Stimulated activated CD4-positive, alpha-beta T cell treated with anti-CD3 and anti-CD28 coated beads, Interleukin-12 subunit alpha, Interleukin-12 subunit beta, amount 100 ng/mL, for 4 hours (primary cell): ENCODE results near the gene CNOT4.
"Not testable (repeated sequence)": the region's sequence is repeated elsewhere in the genome, so short reads cannot be mapped to it uniquely, and the experiment has no call there.

ENCODE experiments used
- DNase-seq: peaks from one replicate; pipeline ENCODE4 v3.0.0-alpha.2; 2020

CNOT4 gene

DNA sequence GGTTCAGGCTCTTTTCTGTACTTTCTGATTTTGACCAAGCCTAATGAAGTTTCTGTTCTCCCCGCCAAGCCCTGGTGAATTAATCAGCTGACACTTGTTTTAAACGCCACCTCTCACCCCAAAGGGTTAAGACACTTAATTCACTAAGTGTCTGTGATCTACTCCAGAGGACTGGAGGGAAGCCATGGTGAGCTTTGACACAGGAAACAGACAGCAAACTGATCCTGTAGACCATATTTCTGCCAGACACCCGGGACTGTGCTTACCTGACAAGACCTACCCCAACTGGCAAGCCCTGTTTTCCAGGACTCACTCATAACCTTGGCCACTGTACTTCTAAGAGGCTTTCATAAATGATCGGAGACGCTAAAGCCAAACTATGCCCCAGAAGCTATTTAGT is 150.3 kb downstream of the CNOT4 start:
- no peak for DNase-seq

GRCh38 chr7:135355377-135356048 is 154.4 kb downstream of the CNOT4 start:
- DNase-seq: no peak

DNA sequence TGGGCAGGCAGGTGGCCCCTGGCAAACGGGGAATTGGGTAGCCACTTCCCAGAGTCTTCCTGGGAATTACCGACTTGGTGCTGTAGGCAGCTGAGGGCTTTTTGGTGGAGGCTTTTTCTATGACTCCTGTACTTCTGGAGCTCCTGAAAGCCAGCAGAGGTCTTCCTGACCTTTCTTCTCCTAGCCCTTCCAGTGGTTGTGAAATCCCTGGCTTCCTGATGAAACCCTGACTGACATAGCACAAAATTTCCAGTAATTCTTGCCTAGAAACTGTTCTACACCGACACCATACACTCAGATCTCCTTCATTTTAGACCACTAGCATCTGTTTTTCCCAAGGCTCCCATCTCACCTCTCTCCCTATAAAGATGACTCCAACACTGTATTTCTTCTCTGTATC is 156.1 kb downstream of the CNOT4 start:
- no peak for DNase-seq

GRCh38 chr7:135352285-135352684 is 157.6 kb downstream of the CNOT4 start:
- DNase-seq: no peak

DNA sequence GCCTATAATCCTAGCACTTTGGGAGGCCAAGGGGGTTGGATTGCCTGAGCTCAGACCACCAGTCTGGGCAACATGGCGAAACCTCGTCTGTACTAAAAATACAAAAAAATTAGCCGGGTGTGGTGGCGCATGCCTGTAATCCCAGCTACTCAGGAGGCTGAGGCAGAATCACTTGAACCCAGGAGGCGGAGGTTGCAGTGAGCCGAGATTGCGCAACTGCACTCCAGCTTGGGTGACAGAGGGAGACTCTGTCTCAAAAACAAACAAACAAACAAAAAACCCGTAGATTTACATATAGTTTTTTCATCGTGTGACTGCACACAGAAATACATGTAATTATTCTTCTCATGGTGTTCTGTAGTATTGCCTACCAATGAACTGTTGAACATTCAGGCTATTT is 158.8 kb downstream of the CNOT4 start:
- not testable (repeated sequence) for DNase-seq

GRCh38 chr7:135349746-135350145 is 160.2 kb downstream of the CNOT4 start:
- DNase-seq: no peak

GRCh38 chr7:135348493-135348892 is 161.4 kb downstream of the CNOT4 start:
- DNase-seq: no peak

GRCh38 chr7:135343361-135343760 is 166.5 kb downstream of the CNOT4 start:
- no peak for DNase-seq

DNA sequence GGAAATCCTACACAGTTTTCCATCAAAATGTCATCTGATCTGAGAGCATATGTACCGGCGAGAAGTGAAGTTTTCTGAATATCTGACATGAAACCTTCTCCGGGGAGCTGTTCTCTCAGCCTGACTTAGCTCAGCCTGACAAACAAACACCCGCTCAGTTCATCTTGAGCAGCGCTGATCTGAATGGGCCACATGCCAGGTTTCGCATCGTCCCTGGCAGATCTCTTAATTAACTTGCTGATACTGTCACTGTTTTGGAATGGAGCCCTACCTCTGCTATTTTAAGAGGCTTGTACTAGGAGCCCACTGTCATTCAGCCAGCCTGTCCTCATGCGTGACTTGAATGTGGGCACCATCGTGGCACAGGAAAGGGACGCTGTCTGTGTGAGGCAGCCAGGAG is 167.0 kb downstream of the CNOT4 start:
- no peak for DNase-seq

DNA sequence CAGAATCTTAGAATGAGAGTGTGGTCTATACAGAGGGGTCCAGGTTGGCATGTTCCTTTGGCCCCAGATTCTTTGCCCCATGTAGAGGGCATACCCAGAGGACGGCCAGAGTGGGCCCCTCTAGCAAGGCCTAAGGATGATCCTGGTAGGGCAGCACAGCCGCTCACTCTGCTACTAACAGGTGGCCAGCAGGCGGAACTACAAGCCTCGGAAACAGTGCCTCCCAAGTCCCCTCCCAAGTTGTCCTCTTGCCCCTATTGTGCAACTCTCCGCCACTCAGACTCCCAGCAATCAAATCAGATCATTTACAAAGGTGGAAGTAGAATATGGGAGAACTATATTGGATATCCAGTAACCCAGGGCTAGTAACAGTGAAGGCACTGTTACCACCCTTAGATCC is 168.9 kb downstream of the CNOT4 start:
- DNase-seq: no peak

DNA sequence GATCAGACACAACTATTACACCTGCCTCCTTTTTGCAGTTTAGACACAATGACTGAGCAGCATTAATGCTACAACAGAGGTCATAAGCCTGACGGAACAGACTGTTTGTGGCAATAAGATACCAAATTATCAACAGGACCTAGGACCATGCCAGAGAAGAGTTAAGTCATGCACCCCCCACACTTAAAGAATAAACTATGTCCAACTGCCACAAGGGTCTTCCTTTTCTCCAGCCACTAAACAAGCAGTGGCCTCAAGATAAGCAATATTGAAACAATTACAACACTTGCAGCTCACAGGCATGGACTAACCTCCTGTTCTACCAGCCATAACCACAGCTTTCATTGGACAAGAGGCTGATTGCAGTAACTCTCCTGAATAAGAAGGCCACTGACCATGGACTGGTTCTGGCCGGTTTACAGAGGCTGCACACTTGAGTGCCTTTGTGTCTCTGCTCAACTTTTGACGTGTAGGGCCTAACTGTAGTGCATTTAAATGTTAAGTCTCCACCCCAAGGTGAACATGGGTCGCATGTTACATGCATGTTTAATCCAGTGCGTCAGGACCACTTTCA is 171.8 kb downstream of the CNOT4 start:
- DNase-seq: no peak

GRCh38 chr7:135337506-135337905 is 172.4 kb downstream of the CNOT4 start:
- no peak for DNase-seq

DNA sequence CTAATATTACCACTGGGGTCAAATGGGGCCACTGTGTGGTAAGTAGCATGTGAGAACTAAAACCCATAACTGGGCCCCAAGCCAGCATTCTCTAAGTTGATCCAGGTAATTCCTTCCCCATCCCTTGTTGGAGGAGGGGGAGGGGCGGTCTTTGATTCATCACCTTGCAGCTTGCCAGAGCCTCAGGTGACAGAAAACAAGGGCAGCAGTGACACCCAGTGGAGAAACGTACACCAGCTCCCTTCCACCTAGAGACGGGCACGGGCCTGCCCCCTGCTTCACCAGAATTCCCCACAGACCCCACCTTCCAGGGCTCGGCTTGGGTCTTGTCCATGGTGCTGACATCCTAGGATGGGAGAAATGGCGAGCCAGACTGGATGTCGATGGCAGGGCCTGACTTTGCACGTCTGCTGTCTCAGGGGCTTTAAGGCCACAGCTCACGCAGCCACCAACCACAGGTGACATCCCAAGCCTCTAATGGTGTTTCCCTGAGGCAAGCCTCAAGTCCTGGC is 174.2 kb downstream of the CNOT4 start:
- DNase-seq: peak; percentile 9

DNA sequence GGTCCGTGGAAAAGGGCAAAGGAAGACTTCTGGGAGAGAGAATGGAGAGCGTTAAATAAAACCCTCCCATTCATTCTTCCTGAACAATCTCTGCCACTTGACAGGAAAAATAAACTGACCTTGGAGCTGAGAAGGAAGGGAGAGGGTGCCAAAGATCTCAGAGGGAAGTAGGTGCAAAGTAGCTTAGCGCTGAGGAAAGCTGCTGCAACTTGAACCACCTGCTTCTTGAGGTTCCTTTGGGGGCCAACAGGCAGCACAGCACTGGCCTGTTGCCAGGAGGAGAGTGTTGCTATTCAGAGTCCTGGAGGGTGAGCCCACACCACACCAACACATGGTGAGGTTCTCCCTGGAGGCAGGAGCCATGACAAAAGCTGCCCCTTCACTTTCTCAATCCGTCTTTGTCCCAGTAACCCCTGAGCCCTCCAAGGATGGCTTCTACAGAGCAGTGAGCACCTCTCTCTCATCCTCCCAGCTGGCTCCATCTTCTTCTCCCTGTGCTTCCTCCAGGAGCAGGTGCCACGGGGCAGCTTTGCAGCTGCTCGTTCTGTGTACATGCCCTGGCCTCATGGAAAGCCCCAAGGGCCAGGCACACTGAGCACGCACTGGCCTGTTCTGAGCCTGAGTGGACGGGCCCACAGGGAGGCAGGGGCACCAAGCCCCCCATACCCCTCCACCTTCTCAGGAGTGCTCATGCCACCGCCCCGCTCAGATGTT is 174.9 kb downstream of the CNOT4 start:
- DNase-seq: no peak

DNA sequence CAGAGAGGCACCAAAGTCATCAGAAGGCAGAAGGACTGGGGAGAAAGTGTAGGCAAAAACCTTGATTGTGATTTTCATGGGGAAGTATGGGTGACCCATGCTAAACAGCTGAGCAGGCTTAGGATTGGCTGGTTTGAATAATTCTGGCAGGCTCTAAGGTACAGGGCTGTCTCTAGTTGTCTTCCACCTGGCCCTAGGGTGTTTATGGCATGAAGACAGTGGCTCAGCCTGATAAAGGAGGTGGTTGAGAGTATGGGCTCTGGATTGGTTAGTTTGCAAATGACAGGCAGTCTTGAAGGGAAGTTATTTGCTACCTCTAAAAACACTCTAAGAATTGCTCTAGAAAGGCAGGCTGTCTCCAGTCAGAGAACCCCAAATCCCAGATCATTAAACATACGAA is 176.0 kb downstream of the CNOT4 start:
- no peak for DNase-seq

- DNase-seq: no peak
Measured at GRCh38 chr7:135333200-135333599, 176.7 kb downstream of the CNOT4 start.

- no peak for DNase-seq
Measured at GRCh38 chr7:135330088-135330487, 179.8 kb downstream of the CNOT4 start.

DNA sequence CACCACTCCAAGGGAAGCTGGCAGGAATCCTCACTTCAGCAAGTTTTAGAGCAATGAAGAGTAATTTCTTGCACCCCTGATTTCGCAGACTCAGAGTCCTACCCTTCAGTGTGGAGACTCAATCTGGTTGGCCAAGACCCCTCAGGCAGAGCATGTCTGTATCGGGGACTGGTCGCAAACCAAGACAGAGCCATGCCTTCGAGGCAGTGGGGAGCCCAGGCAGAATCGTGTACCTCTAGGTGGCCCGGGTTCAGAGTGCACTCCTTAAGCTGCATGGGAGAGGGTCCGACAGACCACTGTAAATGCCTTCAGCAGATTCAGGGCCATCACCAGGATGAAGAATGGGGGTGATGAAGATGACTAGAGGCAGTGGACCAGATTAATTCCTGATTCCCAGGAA is 181.4 kb downstream of the CNOT4 start:
- no peak for DNase-seq

GRCh38 chr7:135328053-135328452 is 181.8 kb downstream of the CNOT4 start:
- no peak for DNase-seq

GRCh38 chr7:135327458-135327857 is 182.4 kb downstream of the CNOT4 start:
- DNase-seq: no peak

DNA sequence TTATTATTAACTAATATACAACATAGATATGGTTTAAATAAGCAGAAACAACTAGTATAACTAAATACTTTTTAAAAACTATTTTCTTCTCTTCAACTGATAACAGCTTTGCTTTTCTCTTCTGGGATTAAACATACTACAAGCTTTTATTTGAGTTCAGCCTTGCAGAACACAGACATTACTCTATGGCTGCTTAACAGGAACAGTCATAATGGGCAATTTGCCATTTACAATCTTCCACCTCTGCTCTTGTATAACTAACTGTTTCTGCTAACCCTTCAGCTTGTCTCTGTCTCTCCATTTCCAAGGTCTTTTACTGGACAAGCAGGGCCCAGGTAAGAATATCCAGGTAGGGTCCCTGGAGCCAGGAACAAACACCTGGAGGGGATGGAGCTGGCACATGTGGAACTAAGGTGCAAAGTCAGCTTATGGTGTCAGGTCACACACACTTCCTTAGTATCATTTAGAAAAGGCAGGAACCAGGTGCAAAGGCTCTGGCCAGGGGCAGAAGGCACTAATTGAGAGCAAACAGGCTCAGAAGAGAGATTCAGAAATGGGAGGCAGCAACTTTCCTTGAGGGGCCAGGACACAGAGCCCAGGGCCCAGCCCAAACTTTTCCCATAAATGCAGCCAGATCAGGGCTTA is 183.1 kb downstream of the CNOT4 start:
- DNase-seq: no peak

- no peak for DNase-seq
Measured at GRCh38 chr7:135322571-135323340, 187.1 kb downstream of the CNOT4 start.

GRCh38 chr7:135321556-135321955 is 188.3 kb downstream of the CNOT4 start:
- DNase-seq: no peak
